ENCODE measurements around the gene OLA1.

Gene OLA1

GRCh38 chr2:174224125-174224524 lies 24.2 kb downstream of the OLA1 start:
- no peak for DNase-seq

- DNase-seq: no peak
Measured at GRCh38 chr2:174223388-174223787, 24.9 kb downstream of the OLA1 start.

- DNase-seq: no peak
Measured at GRCh38 chr2:174222154-174222553, 26.2 kb downstream of the OLA1 start.

- DNase-seq: no peak
Measured at GRCh38 chr2:174219321-174219720, 29.0 kb downstream of the OLA1 start.

GRCh38 chr2:174218773-174219172 lies 29.6 kb downstream of the OLA1 start:
- DNase-seq: no peak

- no peak for DNase-seq
Measured at GRCh38 chr2:174217869-174218268, 30.5 kb downstream of the OLA1 start.

GRCh38 chr2:174211954-174212353 lies 36.4 kb downstream of the OLA1 start:
- no peak for DNase-seq

GRCh38 chr2:174210862-174211261 lies 37.5 kb downstream of the OLA1 start:
- no peak for DNase-seq

- no peak for DNase-seq
Measured at GRCh38 chr2:174209325-174209724, 39.0 kb downstream of the OLA1 start.

- DNase-seq: no peak
Measured at GRCh38 chr2:174208026-174208425, 40.3 kb downstream of the OLA1 start.

- no peak for DNase-seq
Measured at GRCh38 chr2:174205562-174205961, 42.8 kb downstream of the OLA1 start.

- no peak for DNase-seq
Measured at GRCh38 chr2:174202188-174202587, 46.1 kb downstream of the OLA1 start.

GRCh38 chr2:174198846-174199564 lies 49.3 kb downstream of the OLA1 start:
- DNase-seq: no peak

GRCh38 chr2:174195253-174195652 lies 53.1 kb downstream of the OLA1 start:
- DNase-seq: no peak

GRCh38 chr2:174193737-174194136 lies 54.6 kb downstream of the OLA1 start:
- no peak for DNase-seq

GRCh38 chr2:174192664-174193063 lies 55.7 kb downstream of the OLA1 start:
- DNase-seq: no peak

GRCh38 chr2:174191342-174192074 lies 56.8 kb downstream of the OLA1 start:
- DNase-seq: no peak

- DNase-seq: no peak
Measured at GRCh38 chr2:174184915-174185314, 63.4 kb downstream of the OLA1 start.

GRCh38 chr2:174184504-174184903 lies 63.8 kb downstream of the OLA1 start:
- no peak for DNase-seq

GRCh38 chr2:174183076-174183475 lies 65.3 kb downstream of the OLA1 start:
- no peak for DNase-seq

GRCh38 chr2:174181368-174181767 lies 67.0 kb downstream of the OLA1 start:
- no peak for DNase-seq

GRCh38 chr2:174180726-174181236 lies 67.6 kb downstream of the OLA1 start:
- no peak for DNase-seq

- DNase-seq: no peak
Measured at GRCh38 chr2:174180165-174180724, 68.1 kb downstream of the OLA1 start.

- DNase-seq: no peak
Measured at GRCh38 chr2:174177316-174177890, 70.9 kb downstream of the OLA1 start.

Data from activated CD8-positive, alpha-beta memory T cell treated with anti-CD3 and anti-CD28 coated beads, Interleukin-2, amount 50 U/mL, for 4 hours (primary cell).